WI38 (cell line): ENCODE results near the gene KHDRBS2.
"Not testable (repeated sequence)": the region's sequence is repeated elsewhere in the genome, so short reads cannot be mapped to it uniquely, and the experiment has no call there.

ENCODE experiments used
- H3K4me3 ChIP-seq: 2 replicates; pipeline ENCODE4 v1.5.1; 2011; ENCODE audit warnings: low read depth, mild to moderate bottlenecking, control low read depth, low read length
- CTCF ChIP-seq: IDR thresholded peaks from 2 replicates; pipeline ENCODE4 v1.5.1; 2012; ENCODE audit warnings: low read depth, mild to moderate bottlenecking, control low read depth, low read length

Gene KHDRBS2

GRCh38 chr6:61841958-61842357 is 444.1 kb downstream of the KHDRBS2 start:
- no peak overlapping the region for H3K4me3 ChIP-seq
- no peak for TF ChIP-seq CTCF

DNA sequence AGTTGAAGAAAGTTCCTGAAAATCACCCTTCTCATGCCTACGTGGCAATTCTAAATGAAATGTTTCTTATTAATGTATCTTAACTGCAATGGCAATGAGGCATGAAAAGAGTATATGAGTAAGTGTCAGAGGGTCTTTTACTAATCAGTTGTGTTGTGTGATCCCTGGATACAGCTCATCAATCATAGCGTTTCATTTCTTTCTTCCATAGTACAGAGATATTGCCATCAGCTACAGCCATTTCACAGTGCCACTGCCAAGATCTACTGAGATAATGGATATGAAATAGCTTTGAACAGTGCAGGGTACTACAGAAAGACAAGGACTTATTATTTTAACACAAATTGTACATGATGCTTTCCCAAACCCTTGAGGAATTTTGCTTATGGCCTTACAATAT is 450.8 kb downstream of the KHDRBS2 start:
- H3K4me3 ChIP-seq: no peak overlapping the region
- TF ChIP-seq CTCF: no peak

DNA sequence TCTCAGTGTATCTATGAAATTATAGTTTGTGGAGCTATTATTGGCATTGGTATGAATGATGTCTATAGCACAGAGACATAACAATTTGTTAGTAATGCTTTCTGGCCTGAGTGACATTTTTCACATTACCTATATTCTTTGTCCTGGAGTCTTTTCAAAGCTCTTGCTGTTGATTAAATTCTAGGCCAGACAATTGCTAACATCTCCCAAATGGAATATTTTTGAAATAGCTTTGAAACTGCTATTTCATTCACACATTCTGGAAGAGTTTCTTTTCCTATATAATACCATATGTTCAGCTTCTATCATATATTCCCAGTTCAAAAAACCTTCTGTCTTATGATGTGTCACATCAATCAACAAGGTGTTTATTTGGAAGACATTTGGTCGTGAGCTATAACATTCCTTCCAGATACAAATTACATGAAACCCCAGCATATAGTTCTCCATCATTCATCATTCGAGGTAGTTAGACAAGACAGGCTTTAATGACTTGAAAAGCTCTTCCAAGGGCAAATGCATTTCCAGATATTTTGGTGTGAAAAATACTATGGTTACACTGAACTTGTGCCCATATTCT is 452.8 kb downstream of the KHDRBS2 start:
- H3K4me3 ChIP-seq: no peak overlapping the region
- TF ChIP-seq CTCF: no peak

- TF ChIP-seq CTCF: no peak
Observed at GRCh38 chr6:61817716-61818115, 468.3 kb downstream of the KHDRBS2 start.

DNA sequence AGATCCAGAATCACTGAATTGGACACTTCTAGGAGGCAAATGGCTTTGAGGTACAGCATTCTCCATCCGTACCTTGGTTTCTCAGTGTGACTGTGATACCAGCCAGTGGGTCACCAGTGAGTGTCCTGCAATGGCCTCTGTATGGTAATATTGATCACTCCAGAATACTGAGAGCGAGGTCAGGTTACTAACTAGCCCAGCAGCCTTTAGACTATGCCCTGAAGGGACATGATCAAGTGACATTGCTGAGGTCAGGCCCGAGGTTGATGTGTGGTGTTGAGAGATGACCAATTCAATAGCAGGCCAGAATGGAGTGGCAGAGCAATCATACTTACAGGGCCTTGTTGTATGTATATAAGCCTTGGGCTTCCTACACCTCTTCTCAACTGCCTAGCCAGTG is 476.0 kb downstream of the KHDRBS2 start:
- no peak overlapping the region for H3K4me3 ChIP-seq
- no peak for TF ChIP-seq CTCF

More at GRCh38 chr6:61817716-61818115, 468.3 kb downstream of the KHDRBS2 start:
- no peak overlapping the region for H3K4me3 ChIP-seq

GRCh38 chr6:61809004-61809595 is 476.9 kb downstream of the KHDRBS2 start:
- no peak for TF ChIP-seq CTCF

DNA sequence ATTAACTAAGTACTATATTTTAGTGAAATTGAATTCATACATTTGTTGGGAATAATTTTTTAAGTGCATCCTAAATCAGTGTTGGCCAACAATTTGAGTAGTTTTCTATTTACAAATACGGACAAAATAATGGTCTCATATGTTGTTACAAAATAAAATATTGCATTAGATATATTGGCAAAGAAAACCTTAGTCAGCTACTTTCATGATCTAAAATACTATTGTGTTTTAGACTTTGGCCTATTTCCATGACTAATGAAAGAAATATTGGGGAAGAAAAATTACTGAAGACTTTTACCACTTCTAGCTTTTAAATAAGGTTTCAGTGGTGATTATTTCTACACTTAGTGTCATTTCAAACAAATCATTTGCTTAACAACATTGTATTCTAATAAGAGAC is 498.0 kb downstream of the KHDRBS2 start:
- no peak for TF ChIP-seq CTCF

More at GRCh38 chr6:61809004-61809595, 476.9 kb downstream of the KHDRBS2 start:
- H3K4me3 ChIP-seq: no peak overlapping the region

DNA sequence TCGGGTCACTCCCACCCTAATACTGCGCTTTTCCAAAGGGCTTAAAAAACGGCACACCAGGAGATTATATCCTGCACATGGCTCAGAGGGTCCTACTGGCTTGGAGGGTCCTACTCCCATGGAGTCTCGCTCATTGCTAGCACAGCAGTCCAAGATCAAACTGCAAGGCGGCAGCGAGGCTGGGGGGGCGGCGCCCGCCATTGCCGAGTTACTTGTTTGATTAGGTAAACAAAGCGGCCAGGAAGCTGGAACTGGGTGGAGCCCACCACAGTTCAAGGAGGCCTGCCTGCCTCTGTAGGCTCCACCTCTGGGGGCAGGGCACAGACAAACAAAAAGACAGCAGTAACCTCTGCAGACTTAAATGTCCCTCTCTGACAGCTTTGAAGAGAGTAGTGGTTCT is 516.6 kb downstream of the KHDRBS2 start:
- not testable (repeated sequence) for H3K4me3 ChIP-seq

More for the DNA sequence above, 498.0 kb downstream of the KHDRBS2 start:
- H3K4me3 ChIP-seq: no peak overlapping the region
